H1 (cell line): ENCODE data around the gene CNTD1. TPM values are rescaled to one million over a fixed set of nuclear protein-coding genes. Genes with fewer than 3 reads are reported as not detected.

Experiments
- CREB1 ChIP-seq: IDR thresholded peaks from 2 replicates; pipeline ENCODE4 v1.6.1; 2012; ENCODE audit warnings: inconsistent platforms
- POU5F1 ChIP-seq: IDR thresholded peaks from 2 replicates; pipeline ENCODE4 v1.6.1; 2011; ENCODE audit warnings: low read depth, mild to moderate bottlenecking, low read length, moderate library complexity
- RAD21 ChIP-seq, 2 experiments: IDR thresholded peaks in 1 of 2; conservative IDR thresholded peaks in 1 of 2; 2 replicates each; pipeline ENCODE4 v1.6.1; 2011; ENCODE audit warnings: low read depth in 2 of 2, low read length in 2 of 2, improper control_type of control experiment in 1 of 2, inconsistent platforms in 1 of 2, mild to moderate bottlenecking in 1 of 2, moderate library complexity in 1 of 2
- SIN3A ChIP-seq, 2 experiments: IDR thresholded peaks in 1 of 2; conservative IDR thresholded peaks in 1 of 2; 2 replicates each; pipeline ENCODE4 v1.6.1; 2011 to 2012; ENCODE audit warnings: low read length in 2 of 2, improper control_type of control experiment in 1 of 2, low read depth in 1 of 2, mild to moderate bottlenecking in 1 of 2
- ZNF274 ChIP-seq: IDR thresholded peaks from 2 replicates; pipeline ENCODE4 v1.7.0; 2012; ENCODE audit warnings: low read length, borderline replicate concordance; ENCODE audit errors: extremely low read depth
- polyA plus RNA-seq, 7 experiments: library from polyadenylated mRNA; depleted of rRNA in 3 of 7; stranded (reverse) in 5 of 7; unstranded in 2 of 7; fragments of >200 nt in 5 of 7; fragments of 200-250 nt in 2 of 7; gene quantifications; 1 replicate in 5 of 7; 2 replicates in 1 of 7; 4 replicates in 1 of 7; pipeline versions ENCODE4 v1.2.1 to v1.2.3, GENCODE V29; 2011 to 2013; ENCODE audit warnings: missing spikeins in 2 of 7, mixed read lengths in 2 of 7
- total RNA-seq: library from RNA; stranded (reverse); fragmentation: NEBNext Ultra II Directional; extraction: Animal tissue kit (Norgen Biotek cat#: 25700); gene quantifications from 2 replicates; pipeline ENCODE4 v1.2.1, GENCODE V29; 2021

CNTD1 gene
- total and polyA plus RNA-seq, 2 of the 8 experiments (the other 6 are each of a cell fraction or from before 2014, with no cell fraction given) = not detected

DNA sequence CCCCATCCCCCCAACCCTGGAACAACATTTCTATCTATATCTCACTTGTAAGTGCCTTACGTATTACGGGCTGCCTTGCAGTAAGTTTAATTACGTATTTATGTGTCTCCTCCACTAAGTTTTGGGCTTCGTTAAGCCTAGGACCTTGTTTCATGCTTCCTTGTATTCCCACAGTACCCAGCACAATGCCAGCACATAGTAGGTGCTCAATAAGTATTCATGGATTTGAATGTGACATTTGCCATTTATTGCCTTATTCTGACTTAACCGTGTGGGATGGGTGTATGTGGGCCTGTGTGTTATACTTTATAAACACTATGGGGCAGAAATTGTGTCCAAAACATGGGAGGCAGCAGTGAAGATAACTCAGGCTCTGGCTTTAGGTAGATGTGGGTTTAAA is 6.1 kb upstream of the CNTD1 start (continued):
- no peak for TF ChIP-seq CREB1
- no peak for TF ChIP-seq ZNF274
- no peak for TF ChIP-seq POU5F1
- TF ChIP-seq SIN3A (conservative IDR thresholded peaks at IDR 0.05 in 1 of 2, IDR thresholded peaks at IDR 0.05 in 1 of 2; ENCODE audit: low read depth in 1 of 2, low read length in 2 of 2) = no peak
- TF ChIP-seq RAD21 (IDR thresholded peaks at IDR 0.05 in 1 of 2, conservative IDR thresholded peaks at IDR 0.05 in 1 of 2; ENCODE audit: low read depth in 2 of 2, low read length in 2 of 2) = no peak
